ENCODE results near the gene DCP1B. TPM values are rescaled to one million over a fixed set of nuclear protein-coding genes. Genes with fewer than 3 reads are reported as not detected.

Gene DCP1B
- total and polyA plus RNA-seq, 2 of the 4 experiments (the other 2 are of a cell fraction), result 13.3 to 19.7 TPM

- Histone ChIP-seq H2AK5ac (ENCODE audit: low read depth, low read length) (peak overlapping the region; percentile 8; the same call in 1 of the 2 replicates), H4K8ac (ENCODE audit: low read depth in 2 of 2, low read length in 2 of 2) (0 out of 4 replicates have a peak overlapping the region, but pooled peaks of 1 of the 2 experiments have one; percentile 19), H4K5ac (ENCODE audit: low read depth, low read length) (no peak overlapping the region), H4K20me1 (ENCODE audit: insufficient read depth, low read length) (peaks cover 3% of the 10 kb centered on the region; the same call in 1 of the 2 replicates), H3K4me1 (ENCODE audit: control insufficient read depth, insufficient read depth, low read length) (peaks cover 20% of the 10 kb centered on the region), H3K9ac (ENCODE audit: low read depth, low read length) (no peak overlapping the region), H3K4ac (ENCODE audit: low read depth, low read length) (peak overlapping the region; percentile 30; the same call in 1 of the 2 replicates), H2AK9ac (replicated peaks; ENCODE audit: low read depth, low read length, poor library complexity) (no peak overlapping the region), H3K56ac (ENCODE audit: extremely low read depth, insufficient read depth, low read length) (no peak overlapping the region), H3K9me1 (ENCODE audit: insufficient read depth, low read length) (peaks cover 12% of the 10 kb centered on the region), H3K14ac (replicated peaks; ENCODE audit: low read depth, low read length) (no peak overlapping the region), H4K91ac (ENCODE audit: insufficient read depth, low read depth, low read length) (peak overlapping the region; percentile 10; the same call in 1 of the 2 replicates), H3K18ac (ENCODE audit: low read depth, low read length) (no peak overlapping the region), H3K23ac (ENCODE audit: low read depth, low read length) (no peak overlapping the region), H3K4me2 (ENCODE audit: low read depth, low read length) (no peak overlapping the region), H3K27me3 (ENCODE audit: control insufficient read depth, insufficient read depth, low read length) (peaks cover 8% of the 10 kb centered on the region), H3K9me3 (ENCODE audit: control insufficient read depth, insufficient read depth, low read length) (no peaks in the 10 kb centered on the region), H2BK20ac (ENCODE audit: low read depth, low read length) (0 out of 2 replicates have a peak overlapping the region, but pooled peaks have one; percentile 16), H3K4me3 (ENCODE audit: insufficient read depth, low read depth, low read length) (no peak overlapping the region), H2BK120ac (ENCODE audit: low read depth, low read length) (no peak overlapping the region), H2BK5ac (ENCODE audit: low read depth, low read length, poor library complexity, severe bottlenecking) (no peak overlapping the region), H3K27ac (ENCODE audit: insufficient read depth, low read length) (no peak overlapping the region), H3K36me3 (ENCODE audit: control insufficient read depth, insufficient read depth, low read length) (peaks cover 10% of the 10 kb centered on the region), H3K79me1 (ENCODE audit: low read depth in 1 of 2, low read length in 2 of 2) (no peaks in the 10 kb centered on the region), H2AFZ (replicated peaks; ENCODE audit: low read length, poor library complexity) (peak overlapping the region; percentile 27), H2BK15ac (ENCODE audit: low read depth, low read length) (no peak overlapping the region)
- WGBS, 2 experiments (ENCODE audit: extremely low coverage in 2 of 2, insufficient read length in 1 of 2), result 100% methylated on average over 1 of the region's 5 CpGs; no CpG with 5 or more reads in 1 of the 2 experiments
- ATAC-seq (ENCODE audit: low read depth) (no peak), DNase-seq (no peak)
- no TSS peak for BruUV-seq (replicated peaks)
- in situ Hi-C loops (cut with MboI; ENCODE audit: low sequenced_read_pairs), result no loop called here
- POLR2A ChIA-PET (ENCODE audit: unreplicated experiment), result no interaction called here
- intact Hi-C loops (cut with micrococcal nuclease), result no loop called here
- CTCF ChIA-PET, result no interaction called here
- TF ChIP-seq NFE2L2 (IDR thresholded peaks at IDR 0.05; ENCODE audit: low read depth, low read length) (no peak), SMC3 (IDR thresholded peaks at IDR 0.05; ENCODE audit: low read depth, low read length) (no peak), CHD1 (IDR thresholded peaks at IDR 0.05; ENCODE audit: low read depth, low read length) (no peak), CEBPB (IDR thresholded peaks at IDR 0.05; ENCODE audit: low read depth, low read length) (no peak), USF2 (IDR thresholded peaks at IDR 0.05; ENCODE audit: low read depth, low read length) (no peak)
- dilution Hi-C loops (cut with HindIII; ENCODE audit: low sequenced_read_pairs, unreplicated experiment), result no loop called here
These were observed 70.2 kb downstream of the DCP1B start for GRCh38 chr12:1934068-1934467.
